ENCODE measurements around the gene PRSS53. TPM values are rescaled to one million over a fixed set of nuclear protein-coding genes. Genes with fewer than 3 reads are reported as not detected.

The PRSS53 gene
- polyA plus RNA-seq, 1 of the 3 experiments (the other 2 are of a cell fraction) = 3.1 TPM

DNA sequence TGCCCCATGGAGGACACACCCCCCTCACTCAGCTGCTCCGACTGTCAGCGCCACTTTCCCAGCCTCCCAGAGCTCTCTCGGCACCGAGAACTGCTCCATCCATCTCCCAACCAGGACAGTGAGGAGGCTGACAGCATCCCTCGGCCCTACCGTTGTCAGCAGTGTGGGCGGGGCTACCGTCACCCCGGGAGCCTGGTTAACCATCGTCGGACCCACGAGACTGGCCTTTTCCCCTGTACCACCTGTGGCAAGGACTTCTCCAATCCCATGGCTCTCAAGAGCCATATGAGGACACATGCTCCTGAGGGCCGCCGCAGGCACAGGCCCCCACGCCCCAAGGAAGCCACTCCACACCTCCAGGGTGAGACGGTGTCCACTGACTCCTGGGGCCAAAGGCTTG, 12.4 kb downstream of the PRSS53 start:
- WGBS (ENCODE audit: low lambda C conversion rate) = 83% methylated on average over 14 of the region's 16 CpGs
- H3K9ac ChIP-seq = no peak overlapping the region
- H3K36me3 ChIP-seq (replicated peaks in 1 of 2; ENCODE audit: control insufficient read depth in 1 of 2, insufficient read depth in 2 of 2, low read length in 1 of 2) = peaks cover 22 to 54% of the 10 kb centered on the region in 2 experiments
- TF ChIP-seq FOSL2 (IDR thresholded peaks at IDR 0.05; ENCODE audit: borderline replicate concordance, low read depth) (no peak), GATA2 (CRISPR knock-in tag; IDR thresholded peaks at IDR 0.05) (no peak), SIN3A (IDR thresholded peaks at IDR 0.05; ENCODE audit: borderline replicate concordance, low read depth, low read length) (no peak), RAD21 (IDR thresholded peaks at IDR 0.05; ENCODE audit: low read length) (no peak), RXRA (IDR thresholded peaks at IDR 0.05; ENCODE audit: borderline replicate concordance, low read depth) (no peak), FOXM1 (IDR thresholded peaks at IDR 0.05; ENCODE audit: low read depth) (no peak)
- TF ChIP-seq, protein P1, sequence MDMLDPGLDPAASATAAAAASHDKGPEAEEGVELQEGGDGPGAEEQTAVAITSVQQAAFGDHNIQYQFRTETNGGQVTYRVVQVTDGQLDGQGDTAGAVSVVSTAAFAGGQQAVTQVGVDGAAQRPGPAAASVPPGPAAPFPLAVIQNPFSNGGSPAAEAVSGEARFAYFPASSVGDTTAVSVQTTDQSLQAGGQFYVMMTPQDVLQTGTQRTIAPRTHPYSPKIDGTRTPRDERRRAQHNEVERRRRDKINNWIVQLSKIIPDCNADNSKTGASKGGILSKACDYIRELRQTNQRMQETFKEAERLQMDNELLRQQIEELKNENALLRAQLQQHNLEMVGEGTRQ (IDR thresholded peaks at IDR 0.05; ENCODE audit: borderline replicate concordance, low read depth, low read length) = no peak
- no peaks in the 10 kb centered on the region for H3K9me2 ChIP-seq
- H3K27ac ChIP-seq (ENCODE audit: low read depth in 2 of 2, low read length in 1 of 2) = no peak overlapping the region
- H3K9me3 ChIP-seq = no peaks in the 10 kb centered on the region
- no peak overlapping the region for H3K4me2 ChIP-seq
- CTCF ChIA-PET = interaction anchor here (4.3 kb wide), 1 partner anchor 66 kb away, joined by 19 read pairs; no protein-coding TSS in a partner anchor
- peaks cover 7% of the 10 kb centered on the region for H3F3A ChIP-seq (replicated peaks; ENCODE audit: insufficient read depth)
- H4K20me1 ChIP-seq (ENCODE audit: insufficient read depth) = 0 out of 2 replicates have a peak, but pooled peaks cover 4% of the 10 kb centered on the region
- no peak overlapping the region for H3K4me3 ChIP-seq (ENCODE audit: low read depth in 2 of 2, low read length in 1 of 2)
- peaks cover 83% of the 10 kb centered on the region for H3K79me2 ChIP-seq (ENCODE audit: insufficient read depth)
- DNase-seq = no peak
- POLR2A ChIA-PET = interaction anchor here (0.5 to 1.2 kb wide), 2 partner anchors 17 to 25 kb away, joined by 3 to 5 read pairs; no protein-coding TSS in a partner anchor
- no peaks in the 10 kb centered on the region for H3K27me3 ChIP-seq (ENCODE audit: insufficient read depth)
- peaks cover 5 to 13% of the 10 kb centered on the region in 2 experiments; a peak in 3 of 4 replicates for H3K4me1 ChIP-seq (ENCODE audit: control insufficient read depth in 1 of 2, insufficient read depth in 2 of 2, low read depth in 1 of 2, low read length in 1 of 2)
- no peak overlapping the region for H2AFZ ChIP-seq (ENCODE audit: low read depth)

DNA sequence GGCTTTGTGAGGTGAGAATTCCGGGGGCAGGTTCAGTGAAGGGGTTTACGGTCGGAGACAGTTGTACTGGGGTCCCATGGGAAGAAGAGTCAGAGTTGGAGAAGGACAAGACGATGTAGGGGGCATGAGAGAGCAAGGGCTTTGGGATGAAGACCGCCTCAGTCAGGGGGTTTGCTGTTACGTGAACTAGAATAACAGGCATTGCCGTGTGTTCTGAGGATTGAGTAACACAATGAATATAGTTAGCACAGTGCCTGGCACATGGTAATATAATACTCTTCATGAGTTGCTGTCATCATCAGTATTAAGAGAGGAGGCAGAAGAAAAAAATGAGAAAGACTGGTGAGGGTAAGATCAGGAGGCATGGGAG, 13.9 kb downstream of the PRSS53 start:
- Histone ChIP-seq H3K4me1 (ENCODE audit: control insufficient read depth in 1 of 2, insufficient read depth in 2 of 2, low read depth in 1 of 2, low read length in 1 of 2) (peaks cover 5 to 14% of the 10 kb centered on the region in 2 experiments; a peak in 3 of 4 replicates), H4K20me1 (ENCODE audit: insufficient read depth) (0 out of 2 replicates have a peak, but pooled peaks cover 4% of the 10 kb centered on the region), H3F3A (replicated peaks; ENCODE audit: insufficient read depth) (peaks cover 7% of the 10 kb centered on the region), H3K27me3 (ENCODE audit: insufficient read depth) (no peaks in the 10 kb centered on the region), H2AFZ (ENCODE audit: low read depth) (peak overlapping the region; percentile 69), H3K4me2 (peak overlapping the region; percentile 93), H3K9me3 (no peaks in the 10 kb centered on the region), H3K4me3 (ENCODE audit: low read depth in 2 of 2, low read length in 1 of 2) (peak overlapping the region; percentile 90 to 95), H3K9me2 (no peaks in the 10 kb centered on the region), H3K79me2 (ENCODE audit: insufficient read depth) (peaks cover 88% of the 10 kb centered on the region), H3K27ac (ENCODE audit: low read depth in 2 of 2, low read length in 1 of 2) (peak overlapping the region; percentile 94 to 95), H3K36me3 (replicated peaks in 1 of 2; ENCODE audit: control insufficient read depth in 1 of 2, insufficient read depth in 2 of 2, low read length in 1 of 2) (peaks cover 18 to 39% of the 10 kb centered on the region in 2 experiments), H3K9ac (peak overlapping the region; percentile 95)
- POLR2A ChIA-PET = interaction anchor here (1.0 to 2.7 kb wide), 9 partner anchors 10 to 386 kb away, joined by 3 to 22 read pairs (median 9); partner anchors contain the start of genes FUS and KAT8
- 0 out of 2 replicates have a peak, but pooled peaks have one; percentile 8 for TF ChIP-seq RAD21 (IDR thresholded peaks at IDR 0.05; ENCODE audit: low read length)
- TF ChIP-seq NFIC (IDR thresholded peaks at IDR 0.05; ENCODE audit: borderline replicate concordance) = no peak
- WGBS (ENCODE audit: low lambda C conversion rate) = 10% methylated on average over 7 of the region's 7 CpGs
- DNase-seq = no peak
- CTCF ChIA-PET = interaction anchor here (1.5 to 4.3 kb wide), 3 partner anchors 46 to 90 kb away, joined by 6 to 19 read pairs (median 7); partner anchors contain the start of gene HSD3B7
